Frontal cortex (tissue), 4 donors: ENCODE results near the gene ZNF710. TPM values are rescaled to one million over a fixed set of nuclear protein-coding genes. Genes with fewer than 3 reads are reported as not detected.
"Not testable (repeated sequence)": the region's sequence is repeated elsewhere in the genome, so short reads cannot be mapped to it uniquely, and the experiment has no call there.

Experiments
- DNase-seq, 2 donors: peaks; one replicate each; pipeline ENCODE4 v3.0.0; 2012; ENCODE audit warnings: low spot score in 2 of 2
- FAIRE-seq: peaks from 2 replicates; lab custom pipeline; 2012; peaks lifted over from hg19 to GRCh38; lab: Jason Lieb, UNC
- total RNA-seq: library from RNA; depleted of rRNA; stranded (reverse); fragments of >200 nt; gene quantifications from one replicate; pipeline ENCODE4 v1.2.3, GENCODE V29; 2014
- donor health status: control.
- donor health status: control.
- donor health status: control.

The ZNF710 gene
- total RNA-seq, 1 donor from 2014 or later: 6.5 TPM

GRCh38 chr15:90091156-90091931, 90.2 kb downstream of the ZNF710 start:
- no peak for DNase-seq
- no peak for FAIRE-seq

GRCh38 chr15:90095521-90095959, 94.4 kb downstream of the ZNF710 start:
- DNase-seq (no peak), FAIRE-seq (no peak)

- FAIRE-seq: no peak
- no peak for DNase-seq
These were observed 96.4 kb downstream of the ZNF710 start for GRCh38 chr15:90097475-90097874.

- FAIRE-seq (no peak), DNase-seq (no peak)
These were observed 98.1 kb downstream of the ZNF710 start for GRCh38 chr15:90099072-90099867.

- FAIRE-seq: no peak
- peak; percentile 41 to 50 for DNase-seq
These were observed 99.0 kb downstream of the ZNF710 start for GRCh38 chr15:90099868-90100831.

GRCh38 chr15:90101130-90101968, 100.2 kb downstream of the ZNF710 start:
- peak in 1 of 2 donors; percentile 49 for DNase-seq
- FAIRE-seq: no peak

GRCh38 chr15:90101969-90102890, 101.1 kb downstream of the ZNF710 start, which contains the start of gene IDH2:
Gene IDH2 (minus strand): TSS chr15:90102468. CDS start chr15:90102390, 78 bp downstream.
- no peak for FAIRE-seq

GRCh38 chr15:90103701-90104329, 102.7 kb downstream of the ZNF710 start:
- FAIRE-seq: no peak

More at GRCh38 chr15:90101969-90102890, 101.1 kb downstream of the ZNF710 start, which contains the start of gene IDH2:
- DNase-seq: peak; percentile 93

GRCh38 chr15:90104551-90104950, 103.4 kb downstream of the ZNF710 start:
- FAIRE-seq (no peak), DNase-seq (no peak)

More at GRCh38 chr15:90103701-90104329, 102.7 kb downstream of the ZNF710 start:
- DNase-seq: no peak

GRCh38 chr15:90105521-90105920, 104.4 kb downstream of the ZNF710 start:
- FAIRE-seq (no peak), DNase-seq (no peak)

- DNase-seq (peak in 1 of 2 donors; percentile 57), FAIRE-seq (no peak)
These were observed 105.5 kb downstream of the ZNF710 start for GRCh38 chr15:90106522-90107117.

- DNase-seq: not testable (repeated sequence)
These were observed 106.9 kb downstream of the ZNF710 start for GRCh38 chr15:90108038-90108437.

GRCh38 chr15:90109163-90109751, 108.1 kb downstream of the ZNF710 start:
- not testable (repeated sequence) for DNase-seq, FAIRE-seq

More at GRCh38 chr15:90108038-90108437, 106.9 kb downstream of the ZNF710 start:
- FAIRE-seq: not testable (repeated sequence)

GRCh38 chr15:90113166-90113565, 112.0 kb downstream of the ZNF710 start:
- FAIRE-seq (no peak), DNase-seq (no peak)

GRCh38 chr15:90114451-90114901, 113.4 kb downstream of the ZNF710 start:
- DNase-seq (no peak), FAIRE-seq (no peak)

GRCh38 chr15:90115783-90116182, 114.7 kb downstream of the ZNF710 start:
- FAIRE-seq (no peak), DNase-seq (no peak)
